ENCODE results near the gene CELA3A. TPM values are rescaled to one million over a fixed set of nuclear protein-coding genes. Genes with fewer than 3 reads are reported as not detected.
"Not testable (repeated sequence)": the region's sequence is repeated elsewhere in the genome, so short reads cannot be mapped to it uniquely, and the experiment has no call there.

The CELA3A gene
- total and polyA plus RNA-seq, 2 of the 8 experiments (the other 6 are each of a cell fraction or from before 2014, with no cell fraction given): not detected

GRCh38 chr1:21998624-21999294 is 2.7 kb upstream of the CELA3A start:
- H3K23ac ChIP-seq (ENCODE audit: insufficient read length); H3K27me3 ChIP-seq (replicated peaks in 1 of 4; ENCODE audit: control insufficient read depth in 3 of 4, extremely low read depth in 1 of 4, insufficient read depth in 3 of 4, low read length in 3 of 4); H3K18ac ChIP-seq (ENCODE audit: extremely low read depth, low read length); POLR2A ChIA-PET (ENCODE audit: partially characterized antibody); H4K8ac ChIP-seq (ENCODE audit: extremely low read depth, insufficient read depth, low read length); H2BK5ac ChIP-seq (ENCODE audit: low read depth, low read length); H4K5ac ChIP-seq (ENCODE audit: insufficient read length, low read depth, low read length); H3K14ac ChIP-seq (ENCODE audit: insufficient read length); H3K9ac ChIP-seq (replicated peaks in 1 of 4; ENCODE audit: extremely low read depth in 1 of 4, low read depth in 3 of 4, low read length in 3 of 4); H2BK120ac ChIP-seq (replicated peaks; ENCODE audit: low read depth, low read length); H3K4ac ChIP-seq (replicated peaks; ENCODE audit: insufficient read length, low read depth, low read length); H4K91ac ChIP-seq (replicated peaks; ENCODE audit: insufficient read length, low read length); H3K27ac ChIP-seq (ENCODE audit: low read depth, low read length); H2BK12ac ChIP-seq (ENCODE audit: low read depth, low read length); H3K4me3 ChIP-seq (ENCODE audit: extremely low read depth in 1 of 4, insufficient read depth in 2 of 4, low read depth in 3 of 4, low read length in 4 of 4); H2BK15ac ChIP-seq (ENCODE audit: low read length); H3K4me1 ChIP-seq (replicated peaks in 1 of 4; ENCODE audit: control insufficient read depth in 3 of 4, insufficient read depth in 4 of 4, low read length in 3 of 4); H2BK20ac ChIP-seq (ENCODE audit: low read length); H3K79me2 ChIP-seq (ENCODE audit: control insufficient read depth in 1 of 2, insufficient read depth in 2 of 2, low read length in 2 of 2); H3K56ac ChIP-seq (replicated peaks; ENCODE audit: insufficient read length, low read depth, low read length); H3K9me3 ChIP-seq (ENCODE audit: insufficient read depth in 2 of 2, low read depth in 1 of 2, low read length in 1 of 2); H2AK5ac ChIP-seq (ENCODE audit: low read depth, low read length); DNase-seq (ENCODE audit: low read depth in 1 of 2, low spot score in 2 of 2); H3K23me2 ChIP-seq (ENCODE audit: low read depth, low read length); H3K36me3 ChIP-seq (ENCODE audit: control insufficient read depth in 2 of 4, insufficient read depth in 4 of 4, low read length in 3 of 4); H3K4me2 ChIP-seq (ENCODE audit: insufficient read depth in 1 of 2, low read depth in 2 of 2, low read length in 2 of 2); H3K79me1 ChIP-seq (ENCODE audit: low read depth, low read length); H2AFZ ChIP-seq (ENCODE audit: low read length); FAIRE-seq; H4K20me1 ChIP-seq (replicated peaks in 1 of 2; ENCODE audit: control insufficient read depth in 1 of 2, insufficient read depth in 2 of 2, low read length in 2 of 2): not testable (repeated sequence)
- CTCF ChIA-PET (ENCODE audit: partially characterized antibody): interaction anchor here (0.5 kb wide), 1 partner anchor 1383 kb away, joined by 5 read pairs; no protein-coding TSS in a partner anchor
- whole genome bisulfite sequencing, 2 experiments (ENCODE audit: extremely low coverage in 1 of 2, insufficient coverage in 1 of 2, insufficient read length in 1 of 2, insufficient replicate concordance in 2 of 2, low coverage in 1 of 2, low lambda C conversion rate in 2 of 2, missing lambda C conversion rate in 1 of 2): 74% methylated on average over 5 of the region's 15 CpGs; no CpG with 5 or more reads in 1 of the 2 experiments

- H3K79me1 ChIP-seq (ENCODE audit: low read depth, low read length); H2BK15ac ChIP-seq (ENCODE audit: low read length); H2AK5ac ChIP-seq (ENCODE audit: low read depth, low read length); H3K4me2 ChIP-seq (ENCODE audit: insufficient read depth in 1 of 2, low read depth in 2 of 2, low read length in 2 of 2); H3K27me3 ChIP-seq (replicated peaks in 1 of 4; ENCODE audit: control insufficient read depth in 3 of 4, extremely low read depth in 1 of 4, insufficient read depth in 3 of 4, low read length in 3 of 4); H3K36me3 ChIP-seq (ENCODE audit: control insufficient read depth in 2 of 4, insufficient read depth in 4 of 4, low read length in 3 of 4); POLR2A ChIA-PET (ENCODE audit: partially characterized antibody); H3K27ac ChIP-seq (ENCODE audit: low read depth, low read length); FAIRE-seq; H4K8ac ChIP-seq (ENCODE audit: extremely low read depth, insufficient read depth, low read length); H2BK5ac ChIP-seq (ENCODE audit: low read depth, low read length); CTCF ChIA-PET (ENCODE audit: partially characterized antibody); H3K4ac ChIP-seq (replicated peaks; ENCODE audit: insufficient read length, low read depth, low read length); H3K56ac ChIP-seq (replicated peaks; ENCODE audit: insufficient read length, low read depth, low read length); H4K91ac ChIP-seq (replicated peaks; ENCODE audit: insufficient read length, low read length); H3K18ac ChIP-seq (ENCODE audit: extremely low read depth, low read length); H3K23ac ChIP-seq (ENCODE audit: insufficient read length); H3K4me3 ChIP-seq (ENCODE audit: extremely low read depth in 1 of 4, insufficient read depth in 2 of 4, low read depth in 3 of 4, low read length in 4 of 4); H2BK120ac ChIP-seq (replicated peaks; ENCODE audit: low read depth, low read length); H3K9me3 ChIP-seq (ENCODE audit: insufficient read depth in 2 of 2, low read depth in 1 of 2, low read length in 1 of 2); H3K9ac ChIP-seq (replicated peaks in 1 of 4; ENCODE audit: extremely low read depth in 1 of 4, low read depth in 3 of 4, low read length in 3 of 4); DNase-seq (ENCODE audit: low read depth in 1 of 2, low spot score in 2 of 2); H3K23me2 ChIP-seq (ENCODE audit: low read depth, low read length); H3K4me1 ChIP-seq (replicated peaks in 1 of 4; ENCODE audit: control insufficient read depth in 3 of 4, insufficient read depth in 4 of 4, low read length in 3 of 4); H3K14ac ChIP-seq (ENCODE audit: insufficient read length); H4K5ac ChIP-seq (ENCODE audit: insufficient read length, low read depth, low read length); H2BK12ac ChIP-seq (ENCODE audit: low read depth, low read length); H4K20me1 ChIP-seq (replicated peaks in 1 of 2; ENCODE audit: control insufficient read depth in 1 of 2, insufficient read depth in 2 of 2, low read length in 2 of 2); H3K79me2 ChIP-seq (ENCODE audit: control insufficient read depth in 1 of 2, insufficient read depth in 2 of 2, low read length in 2 of 2); H2AFZ ChIP-seq (ENCODE audit: low read length); H2BK20ac ChIP-seq (ENCODE audit: low read length): not testable (repeated sequence)
- 68% methylated on average over 4 of the region's 7 CpGs; no CpG with 5 or more reads in 1 of the 2 experiments for WGBS, 2 experiments (ENCODE audit: extremely low coverage in 1 of 2, insufficient coverage in 1 of 2, insufficient read length in 1 of 2, insufficient replicate concordance in 2 of 2, low coverage in 1 of 2, low lambda C conversion rate in 2 of 2, missing lambda C conversion rate in 1 of 2)
These were observed 1.8 kb upstream of the CELA3A start for GRCh38 chr1:21999645-22000044.
